ENCODE measurements around the gene NUDT1. TPM values are rescaled to one million over a fixed set of nuclear protein-coding genes. Genes with fewer than 3 reads are reported as not detected.

The NUDT1 gene
- total RNA-seq, 1 donor from 2014 or later = 14.2 TPM

GRCh38 chr7:2257651-2258050 lies 15.6 kb downstream of the NUDT1 start:
- Mint-ChIP-seq H3K27me3 (ENCODE audit: unreplicated experiment) (peaks cover 3% of the 10 kb centered on the region), H3K9me3 (ENCODE audit: unreplicated experiment) (no peaks in the 10 kb centered on the region), H3K4me3 (ENCODE audit: unreplicated experiment) (no peak overlapping the region), H3K27ac (ENCODE audit: unreplicated experiment) (no peak overlapping the region), H3K36me3 (ENCODE audit: low read depth, unreplicated experiment) (peaks cover 16% of the 10 kb centered on the region), H3K4me1 (ENCODE audit: unreplicated experiment) (peaks cover 2% of the 10 kb centered on the region)
- TF ChIP-seq CTCF (IDR thresholded peaks at IDR 0.05; ENCODE audit: unreplicated experiment) = no peak
- no peak for DNase-seq (ENCODE audit: low spot score)

GRCh38 chr7:2258661-2259365 lies 16.8 kb downstream of the NUDT1 start:
- Mint-ChIP-seq H3K36me3 (ENCODE audit: low read depth, unreplicated experiment) (peaks cover 16% of the 10 kb centered on the region), H3K9me3 (ENCODE audit: unreplicated experiment) (no peaks in the 10 kb centered on the region), H3K4me1 (ENCODE audit: unreplicated experiment) (peaks cover 2% of the 10 kb centered on the region), H3K27ac (ENCODE audit: unreplicated experiment) (no peak overlapping the region), H3K27me3 (ENCODE audit: unreplicated experiment) (peaks cover 3% of the 10 kb centered on the region), H3K4me3 (ENCODE audit: unreplicated experiment) (no peak overlapping the region)
- no peak for TF ChIP-seq CTCF (IDR thresholded peaks at IDR 0.05; ENCODE audit: unreplicated experiment)
- no peak for DNase-seq (ENCODE audit: low spot score)

DNA sequence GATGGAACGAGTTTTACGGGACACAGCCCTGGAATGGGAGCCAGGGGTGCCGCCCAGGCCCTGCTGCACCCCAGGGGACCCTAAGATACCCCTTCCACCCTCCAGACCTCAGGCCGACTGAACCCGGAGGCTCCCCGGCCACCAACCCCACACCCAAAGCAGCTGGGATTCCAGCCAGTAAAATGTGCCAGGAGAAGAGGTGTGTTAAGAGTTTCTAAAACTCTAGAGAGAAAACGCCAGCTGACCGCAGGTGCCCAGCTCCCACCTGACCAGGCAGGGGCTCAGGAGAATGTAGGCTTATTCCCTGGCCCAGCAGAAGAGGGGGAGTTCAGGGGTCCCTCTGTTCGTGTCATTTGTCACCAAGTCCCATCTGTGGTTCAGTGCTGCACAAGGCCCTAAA lies 17.5 kb downstream of the NUDT1 start:
- Mint-ChIP-seq H3K27me3 (ENCODE audit: unreplicated experiment) (peaks cover 7% of the 10 kb centered on the region), H3K4me1 (ENCODE audit: unreplicated experiment) (peaks cover 2% of the 10 kb centered on the region), H3K9me3 (ENCODE audit: unreplicated experiment) (no peaks in the 10 kb centered on the region), H3K36me3 (ENCODE audit: low read depth, unreplicated experiment) (peaks cover 22% of the 10 kb centered on the region), H3K27ac (ENCODE audit: unreplicated experiment) (no peak overlapping the region), H3K4me3 (ENCODE audit: unreplicated experiment) (no peak overlapping the region)
- no peak for TF ChIP-seq CTCF (IDR thresholded peaks at IDR 0.05; ENCODE audit: unreplicated experiment)
- DNase-seq (ENCODE audit: low spot score) = no peak

DNA sequence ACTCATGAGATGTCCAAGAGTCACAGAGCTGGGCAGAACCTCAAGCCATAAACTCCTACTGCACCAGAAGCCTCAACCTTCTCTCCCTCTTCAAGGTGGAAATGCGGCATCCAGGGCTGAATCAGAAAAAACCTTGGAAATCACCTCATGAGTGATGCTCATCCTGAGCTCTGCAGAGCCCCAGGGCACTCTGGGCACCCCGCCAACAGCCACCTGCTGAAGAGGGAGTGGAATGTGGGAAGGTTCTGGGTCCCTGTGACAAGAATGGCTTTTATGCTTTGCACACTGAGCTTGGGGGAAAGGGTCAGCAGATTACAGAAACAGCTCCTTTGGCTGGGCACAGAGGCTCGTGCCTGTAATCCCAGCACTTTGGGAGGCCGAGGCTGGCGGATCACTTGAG lies 18.8 kb downstream of the NUDT1 start:
- peaks cover 20% of the 10 kb centered on the region for H3K36me3 Mint-ChIP-seq (ENCODE audit: low read depth, unreplicated experiment)

More for the DNA sequence above, 18.8 kb downstream of the NUDT1 start:
- Mint-ChIP-seq H3K27me3 (ENCODE audit: unreplicated experiment) (peaks cover 4% of the 10 kb centered on the region), H3K4me3 (ENCODE audit: unreplicated experiment) (no peak overlapping the region), H3K9me3 (ENCODE audit: unreplicated experiment) (no peaks in the 10 kb centered on the region), H3K27ac (ENCODE audit: unreplicated experiment) (no peak overlapping the region), H3K4me1 (ENCODE audit: unreplicated experiment) (no peaks in the 10 kb centered on the region)
- TF ChIP-seq CTCF (IDR thresholded peaks at IDR 0.05; ENCODE audit: unreplicated experiment) = no peak
- no peak for DNase-seq (ENCODE audit: low spot score)
